ENCODE data around the gene GREB1.

Gene GREB1

GRCh38 chr2:11612553-11613215, 78.8 kb downstream of the GREB1 start:
- H3K27ac ChIP-seq (ENCODE audit: low read length): no peak overlapping the region
- peaks cover 67% of the 10 kb centered on the region for H3K36me3 ChIP-seq (ENCODE audit: insufficient read depth, low read depth, low read length)
- H3K9me3 ChIP-seq (ENCODE audit: insufficient read depth, low read depth, low read length): no peaks in the 10 kb centered on the region
- H3K27me3 ChIP-seq (ENCODE audit: insufficient read depth, low read length): no peaks in the 10 kb centered on the region
- H3K4me1 ChIP-seq (ENCODE audit: insufficient read depth, low read length): no peaks in the 10 kb centered on the region
- H3K9ac ChIP-seq (ENCODE audit: low read depth, low read length): no peak overlapping the region
- H3K4me3 ChIP-seq (ENCODE audit: low read length): no peak overlapping the region

DNA sequence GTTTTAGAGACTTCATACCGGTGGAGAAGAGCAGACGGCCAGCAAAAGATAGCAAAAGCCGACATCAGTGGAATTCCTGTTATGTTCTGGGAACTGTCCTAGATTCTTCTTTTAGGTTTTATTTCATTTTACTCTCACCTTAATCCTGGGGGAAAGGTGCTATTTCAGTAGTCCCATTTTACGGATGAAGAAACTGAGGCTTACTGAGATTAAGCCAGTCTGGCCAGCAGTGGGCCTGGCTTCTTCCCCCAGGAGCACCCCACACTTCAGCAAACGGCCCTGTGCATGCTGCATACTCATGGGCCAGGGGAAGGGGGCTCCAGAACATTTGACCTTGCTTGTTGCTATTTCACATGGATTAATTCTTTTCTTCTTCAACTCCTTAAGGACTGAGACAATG, 79.5 kb downstream of the GREB1 start:
- no peak overlapping the region for H3K27ac ChIP-seq (ENCODE audit: low read length)
- H3K4me3 ChIP-seq (ENCODE audit: low read length): no peak overlapping the region
- no peaks in the 10 kb centered on the region for H3K4me1 ChIP-seq (ENCODE audit: insufficient read depth, low read length)
- H3K36me3 ChIP-seq (ENCODE audit: insufficient read depth, low read depth, low read length): peaks cover 67% of the 10 kb centered on the region
- no peaks in the 10 kb centered on the region for H3K9me3 ChIP-seq (ENCODE audit: insufficient read depth, low read depth, low read length)
- no peak overlapping the region for H3K9ac ChIP-seq (ENCODE audit: low read depth, low read length)
- H3K27me3 ChIP-seq (ENCODE audit: insufficient read depth, low read length): no peaks in the 10 kb centered on the region

GRCh38 chr2:11615209-11615608, 81.4 kb downstream of the GREB1 start:
- H3K9ac ChIP-seq (ENCODE audit: low read depth, low read length): no peak overlapping the region
- peaks cover 65% of the 10 kb centered on the region for H3K36me3 ChIP-seq (ENCODE audit: insufficient read depth, low read depth, low read length)
- H3K27me3 ChIP-seq (ENCODE audit: insufficient read depth, low read length): no peaks in the 10 kb centered on the region
- no peak overlapping the region for H3K4me3 ChIP-seq (ENCODE audit: low read length)
- no peaks in the 10 kb centered on the region for H3K9me3 ChIP-seq (ENCODE audit: insufficient read depth, low read depth, low read length)
- no peaks in the 10 kb centered on the region for H3K4me1 ChIP-seq (ENCODE audit: insufficient read depth, low read length)
- no peak overlapping the region for H3K27ac ChIP-seq (ENCODE audit: low read length)

DNA sequence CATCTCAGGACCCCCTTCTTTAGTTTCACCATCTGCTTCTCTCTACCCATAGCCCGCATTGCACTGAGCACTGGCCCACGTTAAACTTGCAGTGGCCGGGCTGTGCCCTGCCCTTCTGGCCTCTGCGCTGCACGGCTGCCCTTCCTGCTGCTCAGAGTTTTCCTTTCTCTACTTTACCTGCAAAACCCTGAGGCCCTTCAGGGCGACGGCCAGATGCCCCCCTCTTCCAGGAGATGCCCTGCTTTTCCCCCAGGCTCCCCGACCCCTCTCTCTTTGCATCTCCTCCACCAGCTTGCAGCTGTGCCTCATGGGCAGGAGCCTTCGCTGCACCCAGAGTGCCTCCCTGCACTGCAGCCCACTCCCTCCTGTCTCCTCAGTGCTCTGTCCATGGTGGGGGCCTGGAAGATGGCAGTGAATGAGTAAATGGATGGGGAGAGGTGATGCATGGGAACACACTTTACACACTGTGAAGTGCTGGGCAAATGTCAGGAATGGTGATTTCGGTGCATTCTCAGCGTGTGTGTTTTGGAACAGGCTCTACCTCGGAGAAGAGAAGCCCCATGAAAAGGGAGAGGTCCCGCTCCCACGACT, 82.3 kb downstream of the GREB1 start:
- Histone ChIP-seq H3K36me3 (ENCODE audit: insufficient read depth, low read depth, low read length) (peaks cover 70% of the 10 kb centered on the region), H3K27ac (ENCODE audit: low read length) (no peak overlapping the region), H3K4me1 (ENCODE audit: insufficient read depth, low read length) (no peaks in the 10 kb centered on the region), H3K9ac (ENCODE audit: low read depth, low read length) (no peak overlapping the region), H3K4me3 (ENCODE audit: low read length) (no peak overlapping the region), H3K9me3 (ENCODE audit: insufficient read depth, low read depth, low read length) (no peaks in the 10 kb centered on the region), H3K27me3 (ENCODE audit: insufficient read depth, low read length) (no peaks in the 10 kb centered on the region)

GRCh38 chr2:11616851-11617415, 83.1 kb downstream of the GREB1 start:
- no peaks in the 10 kb centered on the region for H3K27me3 ChIP-seq (ENCODE audit: insufficient read depth, low read length)
- no peaks in the 10 kb centered on the region for H3K4me1 ChIP-seq (ENCODE audit: insufficient read depth, low read length)
- peaks cover 73% of the 10 kb centered on the region for H3K36me3 ChIP-seq (ENCODE audit: insufficient read depth, low read depth, low read length)

GRCh38 chr2:11617527-11617926, 83.7 kb downstream of the GREB1 start:
- H3K4me3 ChIP-seq (ENCODE audit: low read length): no peak overlapping the region
- no peaks in the 10 kb centered on the region for H3K27me3 ChIP-seq (ENCODE audit: insufficient read depth, low read length)
- H3K36me3 ChIP-seq (ENCODE audit: insufficient read depth, low read depth, low read length): peaks cover 72% of the 10 kb centered on the region
- H3K4me1 ChIP-seq (ENCODE audit: insufficient read depth, low read length): no peaks in the 10 kb centered on the region
- no peak overlapping the region for H3K9ac ChIP-seq (ENCODE audit: low read depth, low read length)
- no peaks in the 10 kb centered on the region for H3K9me3 ChIP-seq (ENCODE audit: insufficient read depth, low read depth, low read length)
- no peak overlapping the region for H3K27ac ChIP-seq (ENCODE audit: low read length)

More at GRCh38 chr2:11616851-11617415, 83.1 kb downstream of the GREB1 start:
- Histone ChIP-seq H3K9ac (ENCODE audit: low read depth, low read length) (no peak overlapping the region), H3K9me3 (ENCODE audit: insufficient read depth, low read depth, low read length) (no peaks in the 10 kb centered on the region), H3K4me3 (ENCODE audit: low read length) (no peak overlapping the region), H3K27ac (ENCODE audit: low read length) (no peak overlapping the region)

DNA sequence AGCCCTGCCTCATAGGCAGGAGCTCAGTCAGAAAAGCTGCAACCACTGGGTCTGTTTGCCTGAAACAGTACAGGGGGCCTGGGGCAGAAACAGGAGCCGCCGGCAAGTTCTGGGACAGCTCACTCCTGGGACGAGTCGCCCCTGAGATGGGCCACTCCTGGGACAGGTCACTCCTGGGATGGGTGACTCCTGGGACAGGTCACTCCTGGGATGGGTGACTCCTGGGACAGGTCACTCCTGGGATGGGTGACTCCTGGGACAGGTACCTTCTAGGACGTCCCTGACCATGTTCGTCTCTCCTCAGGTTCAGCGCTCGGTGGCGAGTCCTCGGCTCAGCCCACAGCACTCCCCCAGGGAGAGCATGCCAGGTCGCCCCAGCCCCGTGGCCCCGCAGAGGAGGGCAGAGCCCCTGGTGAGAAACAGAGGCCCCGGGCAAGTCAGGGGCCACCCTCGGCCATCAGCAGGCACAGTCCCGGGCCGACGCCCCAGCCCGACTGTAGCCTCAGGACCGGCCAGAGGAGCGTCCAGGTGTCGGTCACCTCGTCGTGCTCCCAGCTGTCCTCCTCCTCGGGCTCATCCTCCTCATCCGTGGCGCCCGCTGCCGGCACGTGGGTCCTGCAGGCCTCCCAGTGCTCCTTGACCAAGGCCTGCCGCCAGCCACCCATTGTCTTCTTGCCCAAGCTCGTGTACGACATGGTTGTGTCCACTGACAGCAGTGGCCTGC, 84.3 kb downstream of the GREB1 start:
- H3K36me3 ChIP-seq (ENCODE audit: insufficient read depth, low read depth, low read length): peaks cover 74% of the 10 kb centered on the region
- no peaks in the 10 kb centered on the region for H3K9me3 ChIP-seq (ENCODE audit: insufficient read depth, low read depth, low read length)
- no peak overlapping the region for H3K4me3 ChIP-seq (ENCODE audit: low read length)
- no peak overlapping the region for H3K9ac ChIP-seq (ENCODE audit: low read depth, low read length)
- no peaks in the 10 kb centered on the region for H3K4me1 ChIP-seq (ENCODE audit: insufficient read depth, low read length)
- no peak overlapping the region for H3K27ac ChIP-seq (ENCODE audit: low read length)
- H3K27me3 ChIP-seq (ENCODE audit: insufficient read depth, low read length): no peaks in the 10 kb centered on the region

DNA sequence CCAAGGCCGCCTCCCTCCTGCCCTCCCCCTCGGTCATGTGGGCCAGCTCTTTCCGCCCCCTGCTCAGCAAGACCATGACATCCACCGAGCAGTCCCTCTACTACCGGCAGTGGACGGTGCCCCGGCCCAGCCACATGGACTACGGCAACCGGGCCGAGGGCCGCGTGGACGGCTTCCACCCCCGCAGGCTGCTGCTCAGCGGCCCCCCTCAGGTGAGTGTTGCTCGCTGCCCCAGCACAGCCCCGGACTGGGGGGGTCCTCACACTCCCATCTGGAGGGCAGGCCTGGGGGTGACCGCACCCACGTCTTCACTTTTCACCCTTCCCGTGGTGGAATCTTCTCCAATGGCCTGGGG, 84.8 kb downstream of the GREB1 start:
- Histone ChIP-seq H3K27me3 (ENCODE audit: insufficient read depth, low read length) (no peaks in the 10 kb centered on the region), H3K9me3 (ENCODE audit: insufficient read depth, low read depth, low read length) (no peaks in the 10 kb centered on the region), H3K4me3 (ENCODE audit: low read length) (no peak overlapping the region), H3K36me3 (ENCODE audit: insufficient read depth, low read depth, low read length) (peaks cover 68% of the 10 kb centered on the region), H3K9ac (ENCODE audit: low read depth, low read length) (no peak overlapping the region), H3K4me1 (ENCODE audit: insufficient read depth, low read length) (no peaks in the 10 kb centered on the region), H3K27ac (ENCODE audit: low read length) (no peak overlapping the region)

- Histone ChIP-seq H3K27ac (ENCODE audit: low read length) (no peak overlapping the region), H3K27me3 (ENCODE audit: insufficient read depth, low read length) (no peaks in the 10 kb centered on the region), H3K4me3 (ENCODE audit: low read length) (no peak overlapping the region), H3K9ac (ENCODE audit: low read depth, low read length) (no peak overlapping the region), H3K4me1 (ENCODE audit: insufficient read depth, low read length) (no peaks in the 10 kb centered on the region), H3K36me3 (ENCODE audit: insufficient read depth, low read depth, low read length) (peaks cover 69% of the 10 kb centered on the region), H3K9me3 (ENCODE audit: insufficient read depth, low read depth, low read length) (no peaks in the 10 kb centered on the region)
Measured at GRCh38 chr2:11621410-11621809, 87.6 kb downstream of the GREB1 start.

DNA sequence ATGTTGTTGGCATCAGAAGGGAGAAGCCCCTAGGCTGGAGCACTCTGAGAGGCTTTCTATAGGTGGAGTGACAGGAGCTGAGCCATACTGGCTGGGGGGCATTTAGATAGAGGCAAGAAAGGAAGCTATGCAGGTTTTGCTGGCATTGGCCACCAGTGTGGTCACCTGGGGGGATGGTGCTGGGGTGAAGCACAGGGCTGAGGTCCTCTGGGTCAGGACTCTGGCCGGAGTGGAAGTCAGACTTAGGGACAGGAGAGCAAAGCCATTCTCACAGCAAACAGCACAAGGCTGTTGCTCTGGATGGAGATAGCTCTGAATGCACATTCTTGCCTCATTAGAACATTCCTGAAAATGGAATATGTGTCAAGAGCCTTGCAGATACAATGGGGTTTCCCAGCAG, 88.8 kb downstream of the GREB1 start:
- Histone ChIP-seq H3K36me3 (ENCODE audit: insufficient read depth, low read depth, low read length) (peaks cover 70% of the 10 kb centered on the region), H3K4me3 (ENCODE audit: low read length) (no peak overlapping the region), H3K9me3 (ENCODE audit: insufficient read depth, low read depth, low read length) (no peaks in the 10 kb centered on the region), H3K4me1 (ENCODE audit: insufficient read depth, low read length) (no peaks in the 10 kb centered on the region), H3K9ac (ENCODE audit: low read depth, low read length) (no peak overlapping the region), H3K27ac (ENCODE audit: low read length) (no peak overlapping the region), H3K27me3 (ENCODE audit: insufficient read depth, low read length) (no peaks in the 10 kb centered on the region)

- Histone ChIP-seq H3K27ac (ENCODE audit: low read length) (no peak overlapping the region), H3K9me3 (ENCODE audit: insufficient read depth, low read depth, low read length) (no peaks in the 10 kb centered on the region), H3K4me1 (ENCODE audit: insufficient read depth, low read length) (no peaks in the 10 kb centered on the region), H3K4me3 (ENCODE audit: low read length) (no peak overlapping the region), H3K36me3 (ENCODE audit: insufficient read depth, low read depth, low read length) (peaks cover 66% of the 10 kb centered on the region), H3K9ac (ENCODE audit: low read depth, low read length) (no peak overlapping the region), H3K27me3 (ENCODE audit: insufficient read depth, low read length) (no peaks in the 10 kb centered on the region)
Measured at GRCh38 chr2:11624893-11625292, 91.0 kb downstream of the GREB1 start.

- Histone ChIP-seq H3K4me1 (ENCODE audit: insufficient read depth, low read length) (no peaks in the 10 kb centered on the region), H3K4me3 (ENCODE audit: low read length) (no peak overlapping the region), H3K27me3 (ENCODE audit: insufficient read depth, low read length) (no peaks in the 10 kb centered on the region), H3K9me3 (ENCODE audit: insufficient read depth, low read depth, low read length) (no peaks in the 10 kb centered on the region), H3K36me3 (ENCODE audit: insufficient read depth, low read depth, low read length) (peaks cover 65% of the 10 kb centered on the region), H3K27ac (ENCODE audit: low read length) (no peak overlapping the region), H3K9ac (ENCODE audit: low read depth, low read length) (no peak overlapping the region)
Measured at GRCh38 chr2:11625671-11626070, 91.8 kb downstream of the GREB1 start.

Data from iPS-20b (cell line).